Mucosa of rectum (tissue), 2 donors: ENCODE results near the gene CLCNKB.
"Not testable (repeated sequence)": the region's sequence is repeated elsewhere in the genome, so short reads cannot be mapped to it uniquely, and the experiment has no call there.

Source experiments
- H3K27ac ChIP-seq, 2 donors: one replicate each; pipeline ENCODE4 v1.7.0; 2013; ENCODE audit warnings: inconsistent platforms in 2 of 2, low read depth in 2 of 2, low read length in 2 of 2
- H3K27me3 ChIP-seq, 2 donors: one replicate each; pipeline ENCODE4 v1.7.0; 2013; ENCODE audit warnings: low read length in 2 of 2; ENCODE audit not compliant: control insufficient read depth in 2 of 2, insufficient read depth in 2 of 2
- H3K36me3 ChIP-seq, 2 donors: one replicate each; pipeline ENCODE4 v1.7.0; 2013; ENCODE audit warnings: low read length in 2 of 2; ENCODE audit not compliant: control insufficient read depth in 2 of 2, insufficient read depth in 2 of 2
- H3K4me1 ChIP-seq, 2 donors: one replicate each; pipeline ENCODE4 v1.7.0; 2013; ENCODE audit warnings: low read length in 2 of 2, mild to moderate bottlenecking in 1 of 2; ENCODE audit not compliant: control insufficient read depth in 2 of 2, insufficient read depth in 2 of 2
- H3K4me3 ChIP-seq, 2 donors: one replicate each; pipeline ENCODE4 v1.7.0; 2013; ENCODE audit warnings: low read length in 2 of 2
- H3K9ac ChIP-seq, 2 donors: one replicate each; pipeline ENCODE4 v1.7.0; 2013; ENCODE audit warnings: low read length in 2 of 2, low read depth in 1 of 2, mild to moderate bottlenecking in 1 of 2
- H3K9me3 ChIP-seq, 2 donors: one replicate each; pipeline ENCODE4 v1.7.0; 2013; ENCODE audit warnings: low read length in 2 of 2; ENCODE audit not compliant: control insufficient read depth in 2 of 2
- donor health status: healthy.
- donor health status: Normal muscosa, but diverticular disease.

Gene CLCNKB

DNA sequence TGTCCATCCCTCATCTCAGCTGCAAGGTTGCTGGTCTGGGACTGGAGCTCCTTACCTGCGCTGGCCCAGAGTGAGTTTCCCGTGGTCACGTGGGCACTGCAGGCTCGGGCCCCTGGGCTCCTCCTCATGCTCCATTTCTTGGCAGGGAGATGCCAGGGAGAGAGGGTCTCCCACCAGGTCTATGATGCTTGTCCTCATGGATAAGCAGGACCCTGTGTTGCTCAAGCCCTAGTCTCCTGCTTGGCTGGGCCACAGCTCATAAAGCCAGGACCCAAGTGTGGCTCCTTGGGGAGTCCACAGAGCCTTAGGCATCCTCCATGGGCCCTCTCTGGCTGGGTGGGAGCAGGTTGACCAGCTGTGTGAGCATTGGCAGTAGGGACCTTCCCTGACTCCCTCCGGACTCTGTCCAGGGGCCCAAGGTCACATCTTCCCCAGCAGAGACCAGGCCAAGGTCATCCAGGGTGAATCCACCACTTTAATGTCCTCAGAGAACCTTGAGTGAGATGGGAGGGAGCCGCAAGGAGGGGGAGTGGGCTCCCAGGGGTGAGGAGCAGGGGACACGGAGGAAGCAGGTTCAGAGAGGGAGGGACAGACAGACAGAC lies 13.8 kb downstream of the CLCNKB start:
- H3K4me1 ChIP-seq, H3K27me3 ChIP-seq, H3K9ac ChIP-seq, H3K36me3 ChIP-seq, H3K27ac ChIP-seq, H3K4me3 ChIP-seq, H3K9me3 ChIP-seq: not testable (repeated sequence)

DNA sequence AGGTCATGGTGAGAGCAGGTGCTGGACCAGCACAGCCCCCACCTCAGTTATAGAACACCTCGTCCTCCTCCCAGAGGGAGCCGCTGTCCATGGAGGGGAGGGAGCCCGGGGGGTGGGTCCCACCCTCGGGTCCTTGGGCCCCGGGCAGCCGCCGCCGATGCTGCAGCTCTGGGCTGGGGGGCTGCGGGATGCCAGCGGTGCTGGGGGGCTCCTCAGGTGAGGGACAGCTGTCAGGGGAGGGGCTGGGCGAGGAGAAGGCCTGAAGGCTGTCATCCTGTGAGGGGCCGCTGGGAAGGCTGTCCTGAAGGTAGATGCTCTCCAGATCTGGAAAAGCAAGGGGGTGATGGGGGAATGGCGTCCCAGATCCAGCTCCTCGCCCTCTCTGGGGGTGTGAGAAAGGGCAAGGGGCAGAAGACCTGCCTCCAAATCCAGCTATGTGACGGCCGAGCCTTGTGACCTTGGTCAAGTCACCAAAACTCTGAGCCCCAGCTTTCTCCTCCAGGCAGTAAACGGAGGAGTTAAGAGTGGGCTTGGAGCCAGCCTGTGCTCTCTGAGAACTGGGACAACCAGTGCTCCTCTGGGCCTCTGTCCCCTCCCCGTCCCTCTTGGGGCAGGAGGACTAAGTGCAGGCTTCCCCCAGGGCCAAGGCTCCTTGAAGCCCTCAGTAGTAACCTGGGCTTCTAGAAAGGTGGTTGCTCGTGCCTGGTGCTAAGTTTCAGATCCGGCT lies 15.0 kb downstream of the CLCNKB start:
- not testable (repeated sequence) for H3K9ac ChIP-seq, H3K4me1 ChIP-seq, H3K27me3 ChIP-seq, H3K36me3 ChIP-seq, H3K9me3 ChIP-seq, H3K4me3 ChIP-seq, H3K27ac ChIP-seq

DNA sequence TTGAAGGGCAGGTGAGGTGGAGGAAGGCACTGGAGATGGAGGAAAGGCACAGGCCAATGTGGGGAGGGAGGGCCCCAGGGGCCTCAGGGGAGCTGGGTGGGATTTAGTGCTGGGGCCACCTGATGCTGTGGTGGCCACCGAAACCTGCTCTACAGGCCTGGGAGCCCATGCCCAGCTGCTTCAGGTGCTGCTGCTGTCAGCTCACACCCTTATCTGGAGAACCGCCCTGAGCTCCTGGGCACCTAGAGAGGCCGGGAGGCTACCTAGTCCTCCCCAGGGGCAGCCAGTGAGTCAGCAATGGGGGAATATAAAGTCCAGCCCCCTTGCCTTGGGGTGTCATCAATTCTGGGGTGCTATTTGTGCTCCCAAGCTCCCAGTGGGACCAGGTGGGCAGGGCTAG lies 17.7 kb downstream of the CLCNKB start:
- Histone ChIP-seq H3K36me3 (no peaks in the 10 kb centered on the region), H3K9ac (no peak overlapping the region), H3K27ac (no peak overlapping the region), H3K4me3 (no peak overlapping the region), H3K4me1 (no peaks in the 10 kb centered on the region), H3K9me3 (no peaks in the 10 kb centered on the region), H3K27me3 (no peaks in the 10 kb centered on the region)

DNA sequence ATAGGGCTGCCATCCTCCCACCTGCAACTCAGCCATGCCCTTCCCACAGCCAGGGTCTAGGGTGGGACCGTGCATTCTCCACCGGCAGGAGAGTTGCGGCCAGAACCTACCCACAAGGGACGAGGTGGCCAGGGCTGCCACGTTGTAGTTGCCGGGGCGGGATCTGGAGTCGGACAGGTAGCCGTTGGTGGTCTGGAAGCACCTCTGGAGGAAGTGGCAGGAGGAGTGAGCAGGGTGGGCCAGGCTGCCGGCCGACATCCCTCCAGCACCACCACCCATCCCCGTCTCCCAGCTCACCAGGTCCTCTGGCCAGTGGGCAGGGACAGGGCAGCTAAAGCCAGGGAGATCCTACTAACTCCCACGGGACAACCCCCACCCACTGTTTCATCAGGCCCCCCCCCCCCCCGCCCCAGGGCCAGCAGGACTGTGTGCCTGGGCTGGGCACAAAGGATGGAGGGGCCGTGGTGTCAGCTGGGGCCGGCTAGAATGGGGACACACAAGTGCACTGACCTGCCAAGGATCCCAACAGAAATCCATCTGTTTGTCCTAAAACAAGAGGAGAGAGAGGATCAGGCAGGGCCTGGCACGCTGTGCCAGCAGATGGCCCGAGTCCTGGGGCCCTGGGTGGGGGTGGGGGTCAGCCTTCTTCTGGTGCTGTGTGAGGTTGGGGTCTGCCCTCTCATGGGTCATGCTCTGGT lies 18.6 kb downstream of the CLCNKB start:
- H3K36me3 ChIP-seq: not testable (repeated sequence)

DNA sequence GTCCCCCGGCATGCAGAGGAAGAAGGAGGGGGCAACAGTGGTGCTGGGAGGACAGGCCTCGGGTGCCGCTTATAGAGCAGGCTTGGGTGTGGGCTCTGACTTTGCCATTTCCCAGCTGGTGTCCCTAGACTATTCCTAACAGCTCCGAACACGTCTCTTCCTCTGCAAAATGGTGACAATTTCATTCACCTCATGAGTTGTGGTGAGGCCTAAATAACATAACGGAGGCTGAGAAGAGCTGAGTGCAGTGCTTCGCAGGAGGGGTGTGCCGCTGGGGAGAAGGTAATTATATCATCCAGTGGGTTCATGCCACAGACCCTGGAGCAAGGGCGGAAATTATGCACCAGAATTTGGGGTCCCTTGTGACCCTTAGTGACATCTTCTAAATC lies 19.1 kb downstream of the CLCNKB start:
- not testable (repeated sequence) for H3K27me3 ChIP-seq, H3K9ac ChIP-seq, H3K27ac ChIP-seq, H3K4me1 ChIP-seq, H3K36me3 ChIP-seq, H3K9me3 ChIP-seq, H3K4me3 ChIP-seq

More for the DNA sequence above, 18.6 kb downstream of the CLCNKB start:
- H3K27ac ChIP-seq, H3K4me1 ChIP-seq, H3K9ac ChIP-seq, H3K4me3 ChIP-seq, H3K27me3 ChIP-seq, H3K9me3 ChIP-seq: not testable (repeated sequence)

DNA sequence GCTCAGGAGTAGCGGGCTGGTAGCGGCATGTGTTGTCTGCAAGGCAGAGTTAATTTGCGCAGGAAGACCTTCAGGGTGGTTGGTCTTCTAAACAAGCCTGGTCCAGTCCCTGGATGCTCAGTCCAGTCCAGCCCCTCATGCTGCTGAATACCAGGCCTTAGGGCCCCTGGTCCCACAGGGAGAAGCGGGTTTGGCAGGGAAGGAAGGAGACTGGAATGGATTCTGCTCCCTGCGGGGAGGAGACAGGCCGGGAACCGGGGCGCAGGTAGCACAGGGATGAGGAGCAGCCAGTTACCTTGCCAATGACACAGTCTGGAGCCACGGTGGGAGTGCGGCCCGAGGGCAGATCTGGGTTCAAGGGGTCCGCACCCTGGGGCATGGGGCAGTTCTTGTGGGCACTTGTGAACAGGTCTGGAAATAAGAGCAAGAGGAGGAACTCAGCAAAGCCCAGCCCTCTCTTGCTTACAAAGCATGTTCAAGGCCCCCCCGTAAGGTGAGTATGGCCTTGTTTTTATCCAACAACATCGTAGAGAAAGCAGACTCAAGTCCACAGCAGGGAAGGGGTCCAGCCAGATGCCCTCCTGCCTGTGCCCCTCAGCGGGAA lies 19.7 kb downstream of the CLCNKB start:
- H3K27ac ChIP-seq: no peak overlapping the region
- peaks cover 3% of the 10 kb centered on the region in 2 donors for H3K4me1 ChIP-seq
- H3K9me3 ChIP-seq: no peaks in the 10 kb centered on the region
- no peaks in the 10 kb centered on the region for H3K36me3 ChIP-seq
- no peak overlapping the region for H3K4me3 ChIP-seq
- no peaks in the 10 kb centered on the region for H3K27me3 ChIP-seq
- no peak overlapping the region for H3K9ac ChIP-seq

DNA sequence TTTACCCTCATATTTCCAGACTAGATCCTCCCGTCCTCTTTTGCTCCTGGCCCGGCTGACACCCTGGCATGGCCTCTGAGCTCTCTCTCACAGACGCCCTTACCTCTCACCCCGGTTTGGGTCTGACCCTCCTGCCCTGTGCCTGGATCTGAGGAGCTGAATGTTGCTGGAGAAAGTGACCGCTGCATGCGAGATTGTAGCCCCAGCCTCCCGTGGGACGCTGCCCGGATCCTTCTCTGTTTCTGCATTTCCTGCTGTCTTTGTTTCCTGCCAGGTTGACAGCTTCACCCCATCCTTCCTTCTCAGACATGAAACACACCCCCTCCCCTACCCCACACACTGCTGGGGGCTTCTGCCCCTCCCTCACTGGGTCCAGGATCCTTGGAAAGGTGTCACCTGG lies 20.3 kb downstream of the CLCNKB start:
- no peaks in the 10 kb centered on the region for H3K27me3 ChIP-seq
- H3K4me1 ChIP-seq: peaks cover 3 to 7% of the 10 kb centered on the region in 2 donors
- H3K9ac ChIP-seq: no peak overlapping the region
- H3K4me3 ChIP-seq: no peak overlapping the region
- no peaks in the 10 kb centered on the region for H3K9me3 ChIP-seq
- no peaks in the 10 kb centered on the region for H3K36me3 ChIP-seq
- H3K27ac ChIP-seq: no peak overlapping the region

DNA sequence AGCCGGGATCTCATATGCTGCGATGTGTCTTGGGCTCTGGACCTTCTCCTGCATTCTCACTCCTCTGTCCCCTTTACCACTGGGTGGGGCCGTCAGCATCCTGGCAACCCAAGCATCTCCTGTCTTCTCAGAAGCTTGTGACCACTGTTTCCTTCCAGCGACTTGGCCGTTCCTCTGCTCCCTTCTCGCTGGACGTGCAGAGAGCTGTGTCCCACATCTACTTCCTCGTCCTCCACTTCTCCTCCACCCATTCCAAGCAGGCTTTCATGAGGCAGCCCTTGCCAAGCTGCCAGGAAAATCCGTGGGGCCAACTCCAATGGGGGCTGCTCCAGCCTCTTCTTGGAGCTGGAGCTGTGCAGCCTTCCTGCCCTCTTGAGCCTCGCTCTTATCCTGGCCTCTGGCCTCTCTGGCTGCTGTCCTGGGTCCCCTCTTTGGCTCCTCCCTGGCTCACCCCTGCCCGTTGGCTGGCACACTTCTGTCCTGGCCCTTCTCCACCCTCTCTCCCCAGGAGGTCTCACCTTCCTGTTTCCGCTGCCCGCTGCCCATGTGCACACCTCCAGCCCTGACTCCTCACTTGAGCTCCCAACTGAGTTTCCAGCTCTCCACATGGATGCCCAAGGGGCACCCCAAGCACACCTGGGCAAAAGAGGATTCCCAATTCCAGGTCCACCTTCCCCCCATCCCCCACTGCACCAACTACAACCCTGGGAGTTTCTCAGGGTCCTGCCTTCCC lies 21.1 kb downstream of the CLCNKB start:
- no peaks in the 10 kb centered on the region for H3K36me3 ChIP-seq
- no peaks in the 10 kb centered on the region for H3K27me3 ChIP-seq
- no peak overlapping the region for H3K4me3 ChIP-seq
- no peaks in the 10 kb centered on the region for H3K9me3 ChIP-seq
- H3K4me1 ChIP-seq: peaks cover 3 to 7% of the 10 kb centered on the region in 2 donors
- no peak overlapping the region for H3K9ac ChIP-seq
- H3K27ac ChIP-seq: no peak overlapping the region

DNA sequence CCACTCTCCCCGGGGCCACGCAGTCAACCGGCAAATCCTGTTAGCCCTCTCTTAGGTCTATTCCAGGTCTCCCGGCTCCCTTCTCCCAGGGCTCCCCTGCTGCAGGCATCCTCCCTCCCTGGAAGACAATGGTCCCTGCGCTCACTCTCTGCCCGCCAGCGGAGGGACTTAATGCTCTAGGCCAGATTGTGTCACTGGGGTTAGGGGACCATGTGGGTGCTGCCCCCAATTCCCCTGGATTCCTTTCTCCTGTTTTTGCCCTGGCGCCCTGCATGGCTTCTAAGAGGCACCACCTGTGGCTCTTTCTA lies 21.6 kb downstream of the CLCNKB start:
- Histone ChIP-seq H3K36me3 (no peaks in the 10 kb centered on the region), H3K9ac (no peak overlapping the region), H3K4me3 (no peak overlapping the region), H3K27ac (no peak overlapping the region), H3K27me3 (no peaks in the 10 kb centered on the region), H3K9me3 (no peaks in the 10 kb centered on the region), H3K4me1 (peaks cover 3 to 7% of the 10 kb centered on the region in 2 donors)

DNA sequence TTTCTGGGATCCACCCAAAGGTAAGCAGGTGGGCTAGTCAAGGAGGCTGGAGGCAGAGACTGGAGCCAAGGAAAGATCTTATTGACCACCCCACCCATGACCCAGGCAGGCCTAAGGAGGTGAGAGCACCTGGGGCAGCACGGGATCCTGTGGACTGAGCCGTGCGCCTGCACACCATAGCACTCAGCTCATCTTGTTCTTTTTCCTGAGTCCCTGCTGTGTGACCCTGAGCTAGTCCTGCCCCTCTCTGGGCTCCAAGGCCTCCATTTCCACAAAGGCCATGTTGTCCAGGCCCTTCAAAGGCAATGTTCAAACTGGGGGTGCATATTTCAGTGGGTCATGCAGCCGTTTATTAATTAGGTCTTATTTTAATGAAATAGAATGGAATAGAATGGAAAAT lies 22.7 kb downstream of the CLCNKB start:
- H3K4me1 ChIP-seq: peaks cover 3 to 7% of the 10 kb centered on the region in 2 donors
- no peaks in the 10 kb centered on the region for H3K36me3 ChIP-seq
- no peaks in the 10 kb centered on the region for H3K9me3 ChIP-seq
- no peak overlapping the region for H3K27ac ChIP-seq
- no peak overlapping the region for H3K4me3 ChIP-seq
- H3K27me3 ChIP-seq: no peaks in the 10 kb centered on the region
- H3K9ac ChIP-seq: no peak overlapping the region
